ENCODE data around the gene LCE1F. TPM values are rescaled to one million over a fixed set of nuclear protein-coding genes. Genes with fewer than 3 reads are reported as not detected.

Gene LCE1F
- total RNA-seq, 1 donor from 2014 or later: not detected

DNA sequence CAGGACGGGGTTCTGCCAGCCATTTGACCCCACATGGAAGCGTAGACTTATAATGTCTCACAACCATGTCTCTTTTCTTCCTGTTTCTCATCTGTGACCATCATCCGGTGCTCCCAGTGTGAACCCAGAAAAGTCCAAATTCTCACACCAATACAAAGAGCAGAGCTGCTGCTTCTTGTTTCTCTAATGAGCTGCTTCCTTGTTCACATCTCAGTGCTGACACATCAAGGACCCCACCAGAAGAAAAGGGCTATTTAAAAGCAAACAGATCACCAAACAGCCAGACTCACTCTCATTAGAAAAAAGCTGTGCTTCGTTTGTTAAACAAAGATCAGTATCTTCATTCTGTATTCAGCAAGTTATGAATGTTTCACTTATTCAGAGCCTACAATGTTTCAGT lies 20.7 kb downstream of the LCE1F start:
- no peak for DNase-seq (ENCODE audit: low spot score, unreplicated experiment)
- H3K9me3 Mint-ChIP-seq (ENCODE audit: low read depth): peaks cover 59% of the 10 kb centered on the region
- H3K36me3 Mint-ChIP-seq (ENCODE audit: insufficient read depth): peaks cover 3% of the 10 kb centered on the region
- no peaks in the 10 kb centered on the region for H3K4me1 Mint-ChIP-seq (ENCODE audit: low read depth)
- no peak overlapping the region for H3K27ac Mint-ChIP-seq
- no peaks in the 10 kb centered on the region for H3K27me3 Mint-ChIP-seq
- TF ChIP-seq, protein P1, sequence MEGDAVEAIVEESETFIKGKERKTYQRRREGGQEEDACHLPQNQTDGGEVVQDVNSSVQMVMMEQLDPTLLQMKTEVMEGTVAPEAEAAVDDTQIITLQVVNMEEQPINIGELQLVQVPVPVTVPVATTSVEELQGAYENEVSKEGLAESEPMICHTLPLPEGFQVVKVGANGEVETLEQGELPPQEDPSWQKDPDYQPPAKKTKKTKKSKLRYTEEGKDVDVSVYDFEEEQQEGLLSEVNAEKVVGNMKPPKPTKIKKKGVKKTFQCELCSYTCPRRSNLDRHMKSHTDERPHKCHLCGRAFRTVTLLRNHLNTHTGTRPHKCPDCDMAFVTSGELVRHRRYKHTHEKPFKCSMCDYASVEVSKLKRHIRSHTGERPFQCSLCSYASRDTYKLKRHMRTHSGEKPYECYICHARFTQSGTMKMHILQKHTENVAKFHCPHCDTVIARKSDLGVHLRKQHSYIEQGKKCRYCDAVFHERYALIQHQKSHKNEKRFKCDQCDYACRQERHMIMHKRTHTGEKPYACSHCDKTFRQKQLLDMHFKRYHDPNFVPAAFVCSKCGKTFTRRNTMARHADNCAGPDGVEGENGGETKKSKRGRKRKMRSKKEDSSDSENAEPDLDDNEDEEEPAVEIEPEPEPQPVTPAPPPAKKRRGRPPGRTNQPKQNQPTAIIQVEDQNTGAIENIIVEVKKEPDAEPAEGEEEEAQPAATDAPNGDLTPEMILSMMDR (IDR thresholded peaks at IDR 0.05; ENCODE audit: unreplicated experiment): no peak
- H3K4me3 Mint-ChIP-seq (ENCODE audit: low read depth): no peak overlapping the region

DNA sequence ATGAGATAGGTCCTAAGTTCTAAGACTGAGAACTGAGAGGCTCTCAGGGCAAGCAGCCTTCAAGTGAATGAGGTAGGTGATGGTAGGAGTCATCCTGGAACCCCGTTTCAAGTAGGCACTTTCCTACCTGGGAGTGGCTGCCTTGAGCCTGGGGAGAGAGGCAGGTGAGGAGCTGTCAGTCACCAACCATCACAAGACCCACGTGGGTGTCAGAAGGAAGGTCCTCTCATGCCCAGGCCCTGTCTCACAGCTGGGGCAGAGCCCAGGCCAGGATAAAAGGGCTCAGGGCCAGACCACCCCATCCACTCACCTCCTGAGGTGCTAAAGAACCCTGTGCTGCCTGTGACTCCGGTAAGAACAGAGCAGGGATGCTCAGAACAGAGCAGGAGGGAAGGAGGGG lies 21.5 kb downstream of the LCE1F start, which contains the start of gene LCE1D:
Gene LCE1D (plus strand): TSS at position 301 of the 400 bp plus-strand sequence. CDS start 1,074 bp downstream, outside the sequence.
- H3K4me1 Mint-ChIP-seq (ENCODE audit: low read depth): no peaks in the 10 kb centered on the region
- TF ChIP-seq, protein P1 (IDR thresholded peaks at IDR 0.05; ENCODE audit: unreplicated experiment): no peak
- no peaks in the 10 kb centered on the region for H3K27me3 Mint-ChIP-seq
- peaks cover 3% of the 10 kb centered on the region for H3K36me3 Mint-ChIP-seq (ENCODE audit: insufficient read depth)
- H3K9me3 Mint-ChIP-seq (ENCODE audit: low read depth): peaks cover 59% of the 10 kb centered on the region
- H3K27ac Mint-ChIP-seq: no peak within 1 kb of the TSS
- H3K4me3 Mint-ChIP-seq (ENCODE audit: low read depth): no peak within 1 kb of the TSS
- no peak for DNase-seq (ENCODE audit: low spot score, unreplicated experiment)

- no peak overlapping the region for H3K27ac Mint-ChIP-seq
- no peak for DNase-seq (ENCODE audit: low spot score, unreplicated experiment)
Measured at GRCh38 chr1:152801333-152801732, 26.4 kb downstream of the LCE1F start.

DNA sequence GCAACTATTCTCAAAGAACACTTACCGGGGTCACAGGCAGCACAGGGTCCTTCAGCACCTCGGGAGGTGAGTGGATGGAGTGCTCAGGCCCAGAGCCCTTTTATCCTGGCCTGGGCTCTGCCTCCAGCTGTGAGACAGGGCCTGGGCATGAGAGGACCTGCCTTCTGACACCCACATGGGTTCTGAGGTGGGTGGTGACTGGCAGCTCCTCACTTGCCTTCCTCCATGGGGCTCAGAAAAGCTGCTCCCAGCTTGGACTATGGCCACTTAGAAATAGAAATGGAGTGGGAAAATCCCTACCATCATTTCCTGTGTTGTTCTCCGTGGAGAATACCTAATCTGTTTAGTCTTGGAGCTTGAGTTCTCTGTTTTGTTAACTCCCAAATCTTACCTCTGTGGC lies 31.6 kb downstream of the LCE1F start, which contains the start of gene LCE1C:
Gene LCE1C (minus strand): TSS at position 76 of the 400 bp plus-strand sequence. CDS start 1,173 bp downstream, outside the sequence.
- TF ChIP-seq, protein P1 (IDR thresholded peaks at IDR 0.05; ENCODE audit: unreplicated experiment): no peak
- DNase-seq (ENCODE audit: low spot score, unreplicated experiment): no peak
- H3K27ac Mint-ChIP-seq: no peak within 1 kb of the TSS
- H3K27me3 Mint-ChIP-seq: no peaks in the 10 kb centered on the region
- no peaks in the 10 kb centered on the region for H3K36me3 Mint-ChIP-seq (ENCODE audit: insufficient read depth)
- peaks cover 56% of the 10 kb centered on the region for H3K9me3 Mint-ChIP-seq (ENCODE audit: low read depth)
- no peaks in the 10 kb centered on the region for H3K4me1 Mint-ChIP-seq (ENCODE audit: low read depth)
- H3K4me3 Mint-ChIP-seq (ENCODE audit: low read depth): no peak within 1 kb of the TSS

More at GRCh38 chr1:152801333-152801732, 26.4 kb downstream of the LCE1F start:
- TF ChIP-seq, protein P1 (IDR thresholded peaks at IDR 0.05; ENCODE audit: unreplicated experiment): no peak
- H3K9me3 Mint-ChIP-seq (ENCODE audit: low read depth): peaks cover 65% of the 10 kb centered on the region
- H3K27me3 Mint-ChIP-seq: no peaks in the 10 kb centered on the region
- peaks cover 3% of the 10 kb centered on the region for H3K36me3 Mint-ChIP-seq (ENCODE audit: insufficient read depth)
- no peak overlapping the region for H3K4me3 Mint-ChIP-seq (ENCODE audit: low read depth)
- no peaks in the 10 kb centered on the region for H3K4me1 Mint-ChIP-seq (ENCODE audit: low read depth)

DNA sequence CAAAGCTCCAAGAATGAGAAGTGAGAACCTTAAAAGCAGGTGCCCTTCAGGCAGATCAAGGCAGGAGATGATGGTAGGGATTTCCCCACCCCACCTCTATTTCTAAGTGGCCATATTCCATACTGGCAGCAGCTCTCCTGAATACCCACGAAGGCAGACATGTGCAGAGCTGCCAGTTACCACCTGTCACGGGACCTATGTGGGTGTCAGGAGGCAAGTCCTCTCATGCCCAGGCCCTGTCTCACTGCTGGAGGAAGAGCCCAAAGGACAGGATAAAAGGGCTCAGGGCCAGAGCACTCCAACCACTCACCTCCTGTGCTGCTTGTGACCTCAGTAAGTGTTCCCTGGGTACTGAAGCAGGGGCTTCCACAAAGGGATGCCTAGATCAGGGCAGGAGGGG lies 36.1 kb downstream of the LCE1F start:
- H3K4me3 Mint-ChIP-seq (ENCODE audit: low read depth): no peak overlapping the region
- TF ChIP-seq, protein P1 (IDR thresholded peaks at IDR 0.05; ENCODE audit: unreplicated experiment): no peak
- H3K9me3 Mint-ChIP-seq (ENCODE audit: low read depth): peaks cover 46% of the 10 kb centered on the region
- H3K36me3 Mint-ChIP-seq (ENCODE audit: insufficient read depth): peaks cover 1% of the 10 kb centered on the region
- H3K27me3 Mint-ChIP-seq: no peaks in the 10 kb centered on the region
- H3K4me1 Mint-ChIP-seq (ENCODE audit: low read depth): no peaks in the 10 kb centered on the region
- DNase-seq (ENCODE audit: low spot score, unreplicated experiment): no peak
- no peak overlapping the region for H3K27ac Mint-ChIP-seq
